ENCODE data around the gene KRT17. TPM values are rescaled to one million over a fixed set of nuclear protein-coding genes. Genes with fewer than 3 reads are reported as not detected.

KRT17 gene
- total and polyA plus RNA-seq, 10 of the 15 experiments (the other 5 are each of a cell fraction or from before 2014, with no cell fraction given): 0.47 to 30.0 (median 2.5) TPM

- in situ Hi-C loops (cut with MboI): no loop called here
- FAIRE-seq: no peak
- Histone ChIP-seq H3K36me3 (ENCODE audit: control insufficient read depth in 2 of 2, insufficient read depth in 2 of 2, low read length in 1 of 2) (no peaks in the 10 kb centered on the region), H3K9ac (ENCODE audit: control insufficient read depth, insufficient read depth, low read length) (no peak overlapping the region), H3K27me3 (replicated peaks in 1 of 2; ENCODE audit: control insufficient read depth in 2 of 2, insufficient read depth in 2 of 2, low read length in 1 of 2) (no peaks in the 10 kb centered on the region; a peak in 1 of 4 replicates), H2AFZ (ENCODE audit: control insufficient read depth, low read depth, low read length) (no peak overlapping the region), H3K9me3 (replicated peaks; ENCODE audit: control insufficient read depth, insufficient read depth, low read length) (no peaks in the 10 kb centered on the region), H3K4me3 (no peak overlapping the region), H3K79me2 (ENCODE audit: control insufficient read depth, insufficient read depth, low read length) (no peaks in the 10 kb centered on the region), H3K4me2 (ENCODE audit: control insufficient read depth, insufficient read depth) (no peak overlapping the region), H3K27ac (ENCODE audit: control insufficient read depth, insufficient read depth) (no peak overlapping the region), H4K20me1 (ENCODE audit: control insufficient read depth, insufficient read depth) (no peaks in the 10 kb centered on the region), H3K4me1 (ENCODE audit: control insufficient read depth, insufficient read depth, low read length) (no peaks in the 10 kb centered on the region)
- ChIA-PET CTCF (interaction anchor here (0.7 to 1.5 kb wide), 3 partner anchors 9 to 346 kb away, joined by 3 to 5 read pairs (median 3); no protein-coding TSS in a partner anchor), RAD21 (ENCODE audit: unreplicated experiment) (interaction anchor here (1.0 kb wide), 1 partner anchor 9 kb away, joined by 3 read pairs; no protein-coding TSS in a partner anchor), POLR2A (interaction anchor here (0.7 kb wide), 1 partner anchor 18 kb away, joined by 5 read pairs; no protein-coding TSS in a partner anchor), SMC1A (ENCODE audit: uncharacterized antibody, unreplicated experiment) (interaction anchor here (1.2 kb wide), 1 partner anchor 91 kb away, joined by 3 read pairs; no protein-coding TSS in a partner anchor)
- DNase-seq (ENCODE audit: low read depth, low spot score): no peak
- no TSS peak for BruUV-seq (replicated peaks)
- 44% methylated on average over 7 of the region's 7 CpGs for WGBS (ENCODE audit: insufficient coverage, insufficient replicate concordance, low lambda C conversion rate, missing lambda C conversion rate)
- TF ChIP-seq NFXL1 (IDR thresholded peaks at IDR 0.05; ENCODE audit: borderline replicate concordance) (peak; percentile 81; the same call in 1 of the 2 replicates), HDGF (IDR thresholded peaks at IDR 0.05) (no peak)
- ATAC-seq: no peak
- intact Hi-C loops (cut with micrococcal nuclease; ENCODE audit: unreplicated experiment): no loop called here
Measured at GRCh38 chr17:41639492-41640473, 15.4 kb upstream of the KRT17 start.

DNA sequence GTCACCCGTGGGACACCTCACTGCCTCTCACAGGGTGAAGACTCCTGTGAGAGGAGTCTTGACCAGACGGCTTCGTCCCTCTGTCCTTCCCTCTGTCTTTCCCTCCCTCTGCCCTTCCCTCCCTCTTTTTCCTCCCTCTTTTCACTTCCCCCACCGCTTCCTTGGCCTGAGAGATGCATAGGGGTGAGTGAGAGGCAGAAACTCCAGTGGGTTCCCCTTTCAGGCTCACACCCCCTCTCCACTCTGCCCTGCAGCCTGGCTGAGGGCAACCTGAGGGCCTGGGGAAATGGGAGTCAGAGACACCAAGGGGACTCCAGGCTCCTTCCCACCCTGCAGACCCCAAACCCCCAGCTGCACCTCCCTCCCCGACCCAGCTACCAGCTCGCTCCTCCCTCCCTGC is 14.6 kb upstream of the KRT17 start:
- Histone ChIP-seq H3K27ac (ENCODE audit: control insufficient read depth, insufficient read depth) (no peak overlapping the region), H3K36me3 (ENCODE audit: control insufficient read depth in 2 of 2, insufficient read depth in 2 of 2, low read length in 1 of 2) (no peaks in the 10 kb centered on the region), H3K4me3 (no peak overlapping the region), H3K79me2 (ENCODE audit: control insufficient read depth, insufficient read depth, low read length) (no peaks in the 10 kb centered on the region), H3K4me1 (ENCODE audit: control insufficient read depth, insufficient read depth, low read length) (no peaks in the 10 kb centered on the region), H2AFZ (ENCODE audit: control insufficient read depth, low read depth, low read length) (no peak overlapping the region), H3K4me2 (ENCODE audit: control insufficient read depth, insufficient read depth) (no peak overlapping the region), H3K27me3 (replicated peaks in 1 of 2; ENCODE audit: control insufficient read depth in 2 of 2, insufficient read depth in 2 of 2, low read length in 1 of 2) (no peaks in the 10 kb centered on the region; a peak in 1 of 4 replicates), H3K9me3 (replicated peaks; ENCODE audit: control insufficient read depth, insufficient read depth, low read length) (no peaks in the 10 kb centered on the region), H3K9ac (ENCODE audit: control insufficient read depth, insufficient read depth, low read length) (no peak overlapping the region), H4K20me1 (ENCODE audit: control insufficient read depth, insufficient read depth) (no peaks in the 10 kb centered on the region)
- in situ Hi-C loops (cut with MboI) (no loop called here), intact Hi-C loops (cut with micrococcal nuclease; ENCODE audit: unreplicated experiment) (no loop called here)
- CTCF ChIA-PET: interaction anchor here (0.7 to 1.5 kb wide), 2 partner anchors 10 to 345 kb away, joined by 3 to 5 read pairs; no protein-coding TSS in a partner anchor
- FAIRE-seq (no peak), DNase-seq (ENCODE audit: low read depth, low spot score) (no peak), ATAC-seq (no peak)
- SMC1A ChIA-PET (ENCODE audit: uncharacterized antibody, unreplicated experiment): no interaction called here
- POLR2A ChIA-PET: no interaction called here
- BruUV-seq (replicated peaks): no TSS peak
- RAD21 ChIA-PET (ENCODE audit: unreplicated experiment): no interaction called here
- 16% methylated on average over 4 of the region's 6 CpGs for WGBS (ENCODE audit: insufficient coverage, insufficient replicate concordance, low lambda C conversion rate, missing lambda C conversion rate)
- TF ChIP-seq ZBED1 (IDR thresholded peaks at IDR 0.05; ENCODE audit: borderline replicate concordance) (no peak), BCL11A (IDR thresholded peaks at IDR 0.05; ENCODE audit: low read depth, low read length) (no peak), NFYB (IDR thresholded peaks at IDR 0.05; ENCODE audit: insufficient read depth, low read depth, low read length) (no peak), NR2F1 (conservative IDR thresholded peaks at IDR 0.05) (no peak), NFYA (IDR thresholded peaks at IDR 0.05; ENCODE audit: borderline replicate concordance, low read depth, low read length) (no peak), IRF4 (IDR thresholded peaks at IDR 0.05; ENCODE audit: low read depth, low read length) (no peak), ZNF207 (IDR thresholded peaks at IDR 0.05; ENCODE audit: borderline replicate concordance) (no peak), ASH2L (IDR thresholded peaks at IDR 0.05; ENCODE audit: borderline replicate concordance, low read depth) (no peak), MEF2A (IDR thresholded peaks at IDR 0.05; ENCODE audit: insufficient read depth, low read depth, low read length) (no peak), ATF3 (IDR thresholded peaks at IDR 0.05; ENCODE audit: borderline replicate concordance, extremely low read depth, low read depth, low read length) (no peak)
- TF ChIP-seq, protein P1, sequence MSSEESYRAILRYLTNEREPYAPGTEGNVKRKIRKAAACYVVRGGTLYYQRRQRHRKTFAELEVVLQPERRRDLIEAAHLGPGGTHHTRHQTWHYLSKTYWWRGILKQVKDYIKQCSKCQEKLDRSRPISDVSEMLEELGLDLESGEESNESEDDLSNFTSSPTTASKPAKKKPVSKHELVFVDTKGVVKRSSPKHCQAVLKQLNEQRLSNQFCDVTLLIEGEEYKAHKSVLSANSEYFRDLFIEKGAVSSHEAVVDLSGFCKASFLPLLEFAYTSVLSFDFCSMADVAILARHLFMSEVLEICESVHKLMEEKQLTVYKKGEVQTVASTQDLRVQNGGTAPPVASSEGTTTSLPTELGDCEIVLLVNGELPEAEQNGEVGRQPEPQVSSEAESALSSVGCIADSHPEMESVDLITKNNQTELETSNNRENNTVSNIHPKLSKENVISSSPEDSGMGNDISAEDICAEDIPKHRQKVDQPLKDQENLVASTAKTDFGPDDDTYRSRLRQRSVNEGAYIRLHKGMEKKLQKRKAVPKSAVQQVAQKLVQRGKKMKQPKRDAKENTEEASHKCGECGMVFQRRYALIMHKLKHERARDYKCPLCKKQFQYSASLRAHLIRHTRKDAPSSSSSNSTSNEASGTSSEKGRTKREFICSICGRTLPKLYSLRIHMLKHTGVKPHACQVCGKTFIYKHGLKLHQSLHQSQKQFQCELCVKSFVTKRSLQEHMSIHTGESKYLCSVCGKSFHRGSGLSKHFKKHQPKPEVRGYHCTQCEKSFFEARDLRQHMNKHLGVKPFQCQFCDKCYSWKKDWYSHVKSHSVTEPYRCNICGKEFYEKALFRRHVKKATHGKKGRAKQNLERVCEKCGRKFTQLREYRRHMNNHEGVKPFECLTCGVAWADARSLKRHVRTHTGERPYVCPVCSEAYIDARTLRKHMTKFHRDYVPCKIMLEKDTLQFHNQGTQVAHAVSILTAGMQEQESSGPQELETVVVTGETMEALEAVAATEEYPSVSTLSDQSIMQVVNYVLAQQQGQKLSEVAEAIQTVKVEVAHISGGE (CRISPR knock-in tag; IDR thresholded peaks at IDR 0.05): no peak
